Measurements from ENCODE around the gene XPNPEP3.

Gene XPNPEP3

GRCh38 chr22:40855979-40856512 is 902 bp upstream of the XPNPEP3 start (continued):
- TF ChIP-seq PRDM10 (tag by site-specific recombination; IDR thresholded peaks at IDR 0.05) (no peak), ZNF777 (tag by site-specific recombination; IDR thresholded peaks at IDR 0.05; ENCODE audit: borderline replicate concordance) (no peak), ZNF138 (tag by site-specific recombination; IDR thresholded peaks at IDR 0.05; ENCODE audit: borderline replicate concordance) (no peak), ZEB2 (tag by site-specific recombination; IDR thresholded peaks at IDR 0.05) (no peak), ZNF19 (tag by site-specific recombination; IDR thresholded peaks at IDR 0.05; ENCODE audit: low read depth) (no peak), ZFHX2 (tag by site-specific recombination; conservative IDR thresholded peaks at IDR 0.05) (peak; percentile 91), ZNF571 (tag by site-specific recombination; IDR thresholded peaks at IDR 0.05) (no peak), PRDM4 (tag by site-specific recombination; IDR thresholded peaks at IDR 0.05) (no peak), ZNF404 (tag by site-specific recombination; IDR thresholded peaks at IDR 0.05) (no peak), ZNF518A (tag by site-specific recombination; conservative IDR thresholded peaks at IDR 0.05; ENCODE audit: low read depth) (no peak), MYNN (tag by site-specific recombination; IDR thresholded peaks at IDR 0.05; ENCODE audit: borderline replicate concordance) (no peak), ZNF223 (tag by site-specific recombination; IDR thresholded peaks at IDR 0.05) (no peak), ZBTB1 (tag by site-specific recombination; IDR thresholded peaks at IDR 0.05) (no peak), ZNF37A (tag by site-specific recombination; IDR thresholded peaks at IDR 0.05) (no peak), ZNF133 (tag by site-specific recombination; IDR thresholded peaks at IDR 0.05) (no peak), ZFP41 (tag by site-specific recombination; IDR thresholded peaks at IDR 0.05; ENCODE audit: borderline replicate concordance) (no peak), KLF7 (tag by site-specific recombination; IDR thresholded peaks at IDR 0.05; ENCODE audit: borderline replicate concordance) (no peak), ZNF426 (tag by site-specific recombination; IDR thresholded peaks at IDR 0.05) (no peak), ZNF514 (tag by site-specific recombination; IDR thresholded peaks at IDR 0.05) (no peak), BCL11A (tag by site-specific recombination; IDR thresholded peaks at IDR 0.05; ENCODE audit: low read depth) (no peak), ZNF549 (tag by site-specific recombination; IDR thresholded peaks at IDR 0.05) (no peak), ZNF560 (tag by site-specific recombination; IDR thresholded peaks at IDR 0.05; ENCODE audit: borderline replicate concordance) (no peak)
- TF ChIP-seq, protein P1, sequence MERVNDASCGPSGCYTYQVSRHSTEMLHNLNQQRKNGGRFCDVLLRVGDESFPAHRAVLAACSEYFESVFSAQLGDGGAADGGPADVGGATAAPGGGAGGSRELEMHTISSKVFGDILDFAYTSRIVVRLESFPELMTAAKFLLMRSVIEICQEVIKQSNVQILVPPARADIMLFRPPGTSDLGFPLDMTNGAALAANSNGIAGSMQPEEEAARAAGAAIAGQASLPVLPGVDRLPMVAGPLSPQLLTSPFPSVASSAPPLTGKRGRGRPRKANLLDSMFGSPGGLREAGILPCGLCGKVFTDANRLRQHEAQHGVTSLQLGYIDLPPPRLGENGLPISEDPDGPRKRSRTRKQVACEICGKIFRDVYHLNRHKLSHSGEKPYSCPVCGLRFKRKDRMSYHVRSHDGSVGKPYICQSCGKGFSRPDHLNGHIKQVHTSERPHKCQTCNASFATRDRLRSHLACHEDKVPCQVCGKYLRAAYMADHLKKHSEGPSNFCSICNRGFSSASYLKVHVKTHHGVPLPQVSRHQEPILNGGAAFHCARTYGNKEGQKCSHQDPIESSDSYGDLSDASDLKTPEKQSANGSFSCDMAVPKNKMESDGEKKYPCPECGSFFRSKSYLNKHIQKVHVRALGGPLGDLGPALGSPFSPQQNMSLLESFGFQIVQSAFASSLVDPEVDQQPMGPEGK (tag by site-specific recombination; IDR thresholded peaks at IDR 0.05), result peak; percentile 96
- TF ChIP-seq, protein P2, sequence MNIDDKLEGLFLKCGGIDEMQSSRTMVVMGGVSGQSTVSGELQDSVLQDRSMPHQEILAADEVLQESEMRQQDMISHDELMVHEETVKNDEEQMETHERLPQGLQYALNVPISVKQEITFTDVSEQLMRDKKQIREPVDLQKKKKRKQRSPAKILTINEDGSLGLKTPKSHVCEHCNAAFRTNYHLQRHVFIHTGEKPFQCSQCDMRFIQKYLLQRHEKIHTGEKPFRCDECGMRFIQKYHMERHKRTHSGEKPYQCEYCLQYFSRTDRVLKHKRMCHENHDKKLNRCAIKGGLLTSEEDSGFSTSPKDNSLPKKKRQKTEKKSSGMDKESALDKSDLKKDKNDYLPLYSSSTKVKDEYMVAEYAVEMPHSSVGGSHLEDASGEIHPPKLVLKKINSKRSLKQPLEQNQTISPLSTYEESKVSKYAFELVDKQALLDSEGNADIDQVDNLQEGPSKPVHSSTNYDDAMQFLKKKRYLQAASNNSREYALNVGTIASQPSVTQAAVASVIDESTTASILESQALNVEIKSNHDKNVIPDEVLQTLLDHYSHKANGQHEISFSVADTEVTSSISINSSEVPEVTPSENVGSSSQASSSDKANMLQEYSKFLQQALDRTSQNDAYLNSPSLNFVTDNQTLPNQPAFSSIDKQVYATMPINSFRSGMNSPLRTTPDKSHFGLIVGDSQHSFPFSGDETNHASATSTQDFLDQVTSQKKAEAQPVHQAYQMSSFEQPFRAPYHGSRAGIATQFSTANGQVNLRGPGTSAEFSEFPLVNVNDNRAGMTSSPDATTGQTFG (tag by site-specific recombination; IDR thresholded peaks at IDR 0.05; ENCODE audit: borderline replicate concordance), result no peak
